Kidney glomerular epithelial cell (primary cell): Measurements from ENCODE around the gene CTTNBP2.
A peak's percentile ranks its signal among the peaks of the same experiment; 100 is the strongest.

Experiments used
- DNase-seq: peaks from one replicate; lab custom pipeline; 2025; lab: John Stamatoyannopoulos, UW

Gene CTTNBP2

DNA sequence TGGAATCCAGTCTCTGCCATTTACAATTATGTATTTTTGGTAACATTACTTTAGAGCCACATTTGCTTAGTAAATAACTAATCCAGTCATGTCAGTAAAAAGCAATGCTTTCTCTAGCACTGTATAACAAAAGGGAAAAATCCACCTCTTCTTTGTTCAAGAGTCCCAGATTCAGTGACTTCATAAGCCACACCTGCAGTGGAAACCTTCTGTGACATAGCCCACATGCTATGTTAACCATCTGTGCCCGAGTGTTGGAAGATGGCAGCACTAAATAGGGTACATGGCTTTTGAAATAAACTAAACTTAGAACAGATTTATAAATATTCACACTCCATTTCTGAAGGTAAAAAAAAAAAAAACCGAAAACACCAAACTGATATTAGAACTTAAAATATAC is 83.0 kb downstream of the CTTNBP2 start:
- no peak for DNase-seq

DNA sequence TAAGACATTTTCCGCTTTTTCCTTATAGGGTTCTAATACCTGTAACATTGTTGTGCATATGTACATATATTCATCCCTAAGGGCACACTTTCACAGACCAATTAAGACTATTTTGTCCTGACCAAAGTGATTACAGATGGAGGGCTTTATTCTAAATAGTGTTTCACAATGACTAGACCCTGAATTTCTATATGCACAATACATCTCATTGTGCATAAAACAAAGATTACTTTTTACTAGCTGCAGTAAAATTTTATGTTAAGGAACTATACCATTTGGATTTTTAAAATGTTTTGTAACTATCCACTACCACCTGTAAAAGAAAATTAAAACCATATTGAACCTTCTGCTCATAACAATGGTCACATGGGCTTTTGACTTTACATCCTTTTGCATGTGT is 87.8 kb downstream of the CTTNBP2 start:
- DNase-seq, result no peak

DNA sequence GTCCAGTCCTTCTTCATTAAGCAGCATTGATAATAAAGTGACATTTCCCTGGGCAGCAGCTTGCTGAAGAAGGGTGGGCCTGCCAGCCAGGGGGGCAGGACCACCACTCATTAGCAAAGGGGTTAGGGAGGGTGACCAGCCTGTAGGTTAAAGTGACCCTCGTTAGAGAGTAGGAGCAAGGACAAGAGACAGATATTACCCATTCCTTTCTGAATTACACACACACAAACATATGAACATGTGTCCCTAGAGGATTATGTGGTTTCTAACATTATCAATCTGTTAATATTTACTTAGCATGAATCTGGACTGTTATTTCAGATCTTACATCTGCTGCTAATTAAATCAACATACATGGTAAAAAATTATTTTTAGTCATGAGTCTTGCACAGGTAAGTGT is 88.9 kb downstream of the CTTNBP2 start:
- DNase-seq, result no peak

DNA sequence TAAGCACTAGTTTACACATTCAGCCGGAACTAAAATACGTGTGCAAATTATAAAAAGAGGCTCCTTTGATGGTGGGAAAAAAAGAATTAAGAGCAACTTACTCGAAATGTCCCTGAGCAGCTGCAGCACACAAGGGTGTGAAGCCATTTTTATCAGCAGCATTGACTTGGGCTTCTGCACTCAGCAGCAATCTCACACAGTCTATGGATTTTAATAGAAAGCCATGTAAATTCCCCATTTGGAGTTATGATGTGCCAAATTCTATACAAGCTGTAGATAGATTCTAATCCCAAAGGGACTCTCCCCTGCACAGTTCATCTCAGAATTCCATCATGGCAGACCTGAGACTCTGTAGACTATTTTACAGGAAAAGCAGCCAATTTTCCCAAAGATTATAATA is 90.5 kb downstream of the CTTNBP2 start:
- no peak for DNase-seq

DNA sequence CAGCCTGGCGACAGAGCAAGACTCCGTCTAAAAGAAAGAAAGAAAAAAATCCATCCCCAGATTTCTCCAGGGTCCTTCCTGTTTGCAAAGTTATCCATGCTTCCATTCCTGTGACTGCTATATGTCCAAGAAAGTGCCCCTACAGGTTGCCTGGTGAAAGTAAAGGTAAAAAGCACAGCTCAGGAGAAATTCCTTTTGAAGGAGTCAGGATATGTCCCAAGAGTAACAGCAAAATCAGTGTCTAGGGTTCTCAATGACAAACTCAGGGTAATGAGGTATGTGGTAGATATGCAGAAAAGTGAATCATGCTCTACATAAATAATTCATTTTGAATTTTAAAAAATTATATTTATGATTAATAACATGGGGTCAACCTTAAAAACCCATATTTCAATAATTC is 91.5 kb downstream of the CTTNBP2 start:
- DNase-seq, result peak; percentile 34

DNA sequence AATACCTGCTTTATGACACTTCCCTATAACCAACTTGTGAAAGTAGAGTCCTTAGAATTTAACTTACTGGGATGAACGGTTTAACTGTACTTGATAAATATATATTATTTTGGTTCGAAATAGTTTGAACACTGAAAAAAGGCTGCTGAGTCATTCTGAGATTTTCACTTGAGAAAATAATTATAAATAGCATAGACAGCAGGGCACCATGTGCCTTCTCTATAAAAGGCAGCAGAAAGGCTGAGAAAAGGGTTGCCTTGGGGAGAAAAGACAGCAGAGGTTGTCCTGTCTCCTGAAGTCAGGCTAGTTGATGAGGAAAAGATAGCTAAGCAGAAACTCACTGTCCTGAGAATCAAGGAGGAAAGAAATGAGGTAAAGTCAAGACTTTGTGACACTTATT is 92.4 kb downstream of the CTTNBP2 start:
- peak; percentile 9 for DNase-seq

DNA sequence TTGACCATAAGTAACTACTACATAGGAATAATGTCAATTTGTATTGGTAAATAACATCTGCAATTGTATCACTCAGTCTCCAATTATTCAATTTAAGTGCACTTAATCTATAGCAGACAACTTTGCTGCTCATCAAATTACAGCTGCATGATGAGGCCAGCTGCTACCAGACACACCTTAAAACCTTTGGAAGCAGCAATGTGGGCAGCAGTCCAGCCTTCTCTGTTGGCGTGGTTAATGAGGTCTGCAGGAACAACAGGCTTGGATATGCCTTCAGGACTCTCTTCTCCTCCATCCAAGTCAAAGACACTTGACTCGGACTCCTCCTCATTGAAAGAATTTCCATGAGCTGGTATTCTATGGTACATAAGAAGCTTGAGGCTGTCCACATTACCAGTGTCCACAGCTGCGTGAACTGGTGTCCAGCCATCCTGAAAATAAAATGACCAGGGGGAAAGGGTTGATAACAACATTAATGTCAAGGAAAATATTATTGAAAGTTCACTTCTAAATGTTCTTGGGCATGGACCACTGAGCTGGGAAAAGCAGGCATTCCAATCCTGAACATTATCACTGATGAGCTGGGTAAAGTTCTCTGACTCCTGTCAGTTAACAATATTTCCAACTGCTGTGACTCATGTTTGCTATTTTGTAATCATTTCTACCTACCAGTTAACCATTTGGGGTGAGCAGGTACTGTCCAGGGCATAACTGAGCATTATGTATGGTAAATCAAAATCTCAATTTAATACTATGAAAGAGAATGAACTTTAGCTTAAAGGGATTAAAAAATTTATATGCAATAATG is 95.7 kb downstream of the CTTNBP2 start:
- DNase-seq, result peak; percentile 96

DNA sequence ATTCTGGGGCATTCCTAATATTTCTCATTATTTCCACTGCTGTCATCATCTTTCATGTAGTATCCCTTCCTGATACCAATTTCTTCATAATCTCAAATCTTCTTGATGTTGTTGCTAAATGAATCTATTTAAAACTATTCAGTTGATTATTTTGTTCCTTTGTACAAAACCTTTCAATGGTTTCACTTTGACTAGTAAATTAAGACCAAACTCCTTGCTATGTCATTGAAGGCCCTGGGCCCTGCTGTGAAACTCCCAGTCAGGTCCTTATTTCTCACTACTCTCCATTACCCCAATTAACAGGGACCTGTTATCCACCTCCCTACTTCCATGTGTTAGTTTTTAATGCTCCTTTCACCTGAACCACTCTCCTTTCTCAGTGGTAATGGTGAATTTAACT is 97.0 kb downstream of the CTTNBP2 start:
- no peak for DNase-seq

DNA sequence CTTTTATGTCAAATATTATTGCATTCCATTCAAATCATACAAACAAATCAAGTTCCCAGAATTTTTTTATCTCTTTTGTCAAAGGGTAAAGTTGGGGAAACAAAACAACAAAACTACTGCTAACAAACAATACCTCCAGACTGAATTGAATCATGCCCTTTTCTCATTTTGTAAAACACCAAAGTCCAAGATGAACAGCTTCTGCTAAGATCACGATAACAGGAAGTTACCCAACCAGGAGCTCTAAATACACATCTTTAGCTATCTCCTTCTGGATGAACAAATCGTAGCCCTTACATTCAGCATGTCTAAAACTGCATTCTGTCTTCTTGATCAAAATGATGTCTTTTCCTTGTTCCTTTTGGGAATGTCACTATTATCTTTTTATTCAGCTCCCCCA is 97.4 kb downstream of the CTTNBP2 start:
- no peak for DNase-seq

DNA sequence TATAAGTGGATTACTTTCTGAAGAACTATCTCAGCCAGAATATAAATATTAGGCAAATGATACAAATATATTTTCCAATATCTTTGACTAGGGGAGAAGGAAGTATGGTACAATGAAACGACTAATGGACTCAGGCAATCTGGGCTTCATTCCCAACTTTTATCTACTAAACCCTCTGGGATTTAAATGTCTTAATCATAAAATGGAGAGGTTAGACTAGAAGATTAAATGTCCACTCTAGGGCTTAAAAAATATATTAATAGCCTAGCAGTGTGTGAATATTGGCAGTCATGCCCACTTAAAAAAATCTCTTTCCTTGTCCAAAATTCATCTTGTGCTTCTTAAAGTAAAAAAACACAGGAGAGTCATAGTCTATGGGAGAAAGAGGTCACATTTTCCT is 98.3 kb downstream of the CTTNBP2 start:
- DNase-seq, result no peak

DNA sequence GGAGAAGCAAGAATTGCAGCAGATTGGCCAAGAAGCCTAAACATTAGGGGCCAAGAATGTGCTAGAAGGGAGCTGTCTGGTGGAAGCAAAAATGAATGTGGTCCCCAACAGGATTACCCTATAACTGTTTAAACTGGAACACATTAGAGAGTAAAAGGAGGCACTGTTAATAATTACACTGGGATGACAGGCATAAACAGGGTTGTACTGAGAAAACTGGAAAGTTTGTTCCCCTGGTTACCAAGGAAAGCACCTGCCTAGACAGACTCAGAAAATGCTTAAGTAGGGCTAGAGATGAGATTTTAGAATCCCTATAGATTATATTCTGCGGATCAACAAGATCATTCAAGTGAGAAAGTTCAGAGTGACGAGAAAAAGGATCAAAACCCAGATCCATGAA is 100.8 kb downstream of the CTTNBP2 start:
- peak; percentile 46 for DNase-seq

DNA sequence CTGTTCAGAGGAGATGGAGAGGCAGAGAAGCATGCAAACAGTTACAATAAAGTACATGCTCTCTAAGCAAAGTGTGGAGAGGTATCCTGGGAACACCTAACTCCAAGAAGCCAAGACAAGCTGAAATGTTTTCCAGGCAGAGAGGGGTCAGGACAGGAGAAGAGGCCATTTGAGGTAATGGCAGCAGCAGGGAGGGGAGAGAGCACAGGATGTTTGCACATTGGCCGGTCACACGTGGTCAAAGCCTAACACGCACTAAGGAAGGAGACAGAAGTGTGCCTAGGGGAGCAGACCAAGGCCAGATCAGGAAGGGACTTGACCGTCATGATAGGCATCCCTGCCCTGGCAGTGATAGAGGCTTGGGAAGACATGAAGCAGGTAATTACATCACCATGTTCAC is 101.5 kb downstream of the CTTNBP2 start:
- DNase-seq, result no peak

DNA sequence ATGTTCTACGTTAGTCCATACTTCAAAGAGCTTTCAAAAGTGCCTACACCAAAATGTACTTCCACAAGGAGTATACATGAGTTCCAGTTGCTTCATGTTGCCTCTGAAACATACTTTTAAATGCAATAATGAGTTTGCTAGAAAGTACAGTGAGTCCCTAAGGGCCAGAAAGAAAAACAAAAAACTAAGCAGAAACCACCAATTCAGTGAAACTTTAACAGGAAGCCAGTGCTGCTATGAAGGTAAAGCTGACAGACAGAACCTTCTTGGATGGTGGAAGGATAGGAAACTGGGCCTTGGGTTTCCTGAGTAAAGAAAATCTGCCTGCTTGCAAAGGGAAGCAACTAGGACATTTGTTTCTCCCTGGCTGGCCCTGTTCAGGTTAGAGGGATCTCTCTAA is 104.2 kb downstream of the CTTNBP2 start:
- DNase-seq, result no peak

DNA sequence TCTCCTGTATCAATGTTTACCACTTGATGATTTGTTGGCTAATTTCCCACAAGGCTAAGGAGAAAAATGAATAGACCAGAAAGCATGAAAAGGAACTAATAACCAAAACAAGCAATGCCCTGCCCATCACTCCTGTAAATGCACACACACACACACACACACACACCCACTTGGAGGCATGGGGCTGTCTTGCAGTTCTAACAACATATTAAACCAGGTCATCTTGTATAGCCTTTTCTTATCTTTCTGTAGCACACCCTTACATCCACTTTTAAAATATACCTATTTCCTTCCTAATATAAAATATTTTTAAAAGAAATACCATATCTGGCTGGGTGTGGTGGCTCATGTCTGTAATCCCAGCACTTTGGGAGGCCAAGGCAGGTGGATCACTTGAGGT is 105.3 kb downstream of the CTTNBP2 start:
- DNase-seq, result no peak

DNA sequence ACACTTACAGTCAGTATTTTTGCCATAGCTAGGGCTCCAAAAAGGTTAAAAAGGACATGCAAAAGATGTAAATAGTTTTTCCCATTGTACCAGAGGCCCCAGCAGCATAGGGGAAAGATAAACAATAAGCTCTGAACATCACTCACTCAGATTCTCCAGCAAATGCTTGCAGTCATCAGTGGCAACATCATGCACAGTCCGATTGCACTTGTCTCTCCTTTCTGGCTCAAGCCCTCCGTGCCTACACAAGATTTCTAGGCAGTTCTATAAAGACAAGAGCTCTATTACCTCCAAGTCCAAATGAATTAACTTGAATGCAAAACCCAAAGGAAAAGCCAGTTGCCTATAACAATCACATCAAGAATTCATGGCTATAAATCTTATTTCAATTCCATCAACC is 106.3 kb downstream of the CTTNBP2 start:
- no peak for DNase-seq

DNA sequence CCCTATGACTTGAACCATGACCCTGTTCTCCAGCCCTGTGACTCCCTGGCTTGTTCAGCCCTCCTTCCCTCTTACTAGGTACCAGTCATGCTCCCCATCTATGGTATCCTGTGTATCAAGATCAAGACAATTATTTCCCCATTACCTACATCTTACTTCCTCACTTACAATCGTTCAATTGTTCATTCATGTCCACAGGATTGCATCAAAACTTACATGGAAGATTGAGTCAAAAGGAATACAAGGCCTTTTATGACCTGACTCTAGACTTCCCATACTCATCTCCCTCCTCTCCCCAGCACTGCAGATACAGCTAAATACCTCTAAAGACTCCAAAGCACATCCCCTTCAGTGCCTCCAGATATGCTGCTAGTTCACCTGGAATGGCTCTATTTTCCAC is 109.2 kb downstream of the CTTNBP2 start:
- no peak for DNase-seq

DNA sequence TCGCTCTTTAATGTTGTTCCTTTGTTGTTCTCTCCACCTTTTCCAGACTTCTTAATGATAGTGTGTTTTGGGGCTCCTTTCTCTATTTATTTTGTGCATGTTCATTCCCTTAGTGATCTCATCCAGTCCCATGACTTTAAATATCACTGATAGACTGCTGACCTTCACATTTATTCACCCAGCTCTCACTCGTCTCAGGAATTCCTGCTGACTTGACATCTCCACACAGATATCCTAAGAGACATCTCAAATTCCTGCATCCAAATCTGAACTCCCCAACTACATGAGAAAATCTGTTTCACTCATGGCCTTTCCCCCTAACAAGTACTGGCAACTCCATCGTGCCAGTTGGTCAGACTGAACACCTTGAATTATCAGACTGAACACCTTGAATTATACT is 111.2 kb downstream of the CTTNBP2 start:
- DNase-seq, result no peak

DNA sequence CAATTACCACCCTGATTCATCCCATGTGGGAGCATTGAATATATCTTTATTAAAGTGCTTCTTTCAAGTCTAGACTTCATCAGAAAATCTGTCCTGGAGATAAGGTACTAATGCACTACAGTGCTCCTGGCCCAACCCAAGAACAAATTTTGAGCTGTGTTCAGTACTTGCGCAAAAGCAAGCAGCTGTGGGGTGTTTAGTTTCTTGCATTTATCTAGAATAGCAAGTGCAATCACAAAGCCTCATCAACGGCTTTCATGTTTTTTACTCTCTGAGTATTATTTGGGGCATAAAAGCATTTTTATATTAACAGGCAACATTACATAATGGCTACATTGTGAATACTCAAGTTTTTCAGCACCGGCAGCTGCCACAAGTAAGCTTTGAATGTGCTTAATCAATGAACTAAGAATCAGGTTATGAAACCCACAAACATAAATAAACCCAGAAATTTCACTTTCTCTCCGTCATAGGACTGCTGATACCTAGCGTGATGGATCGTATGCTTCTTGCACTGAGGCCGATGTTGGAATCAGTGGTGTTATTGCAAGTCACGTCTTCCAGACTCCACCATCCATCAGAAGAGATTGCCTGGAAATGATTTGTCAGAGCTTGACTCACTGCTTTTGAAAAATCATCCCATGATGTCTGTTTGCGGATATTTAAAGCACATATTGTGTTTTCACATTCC is 113.1 kb downstream of the CTTNBP2 start:
- no peak for DNase-seq

DNA sequence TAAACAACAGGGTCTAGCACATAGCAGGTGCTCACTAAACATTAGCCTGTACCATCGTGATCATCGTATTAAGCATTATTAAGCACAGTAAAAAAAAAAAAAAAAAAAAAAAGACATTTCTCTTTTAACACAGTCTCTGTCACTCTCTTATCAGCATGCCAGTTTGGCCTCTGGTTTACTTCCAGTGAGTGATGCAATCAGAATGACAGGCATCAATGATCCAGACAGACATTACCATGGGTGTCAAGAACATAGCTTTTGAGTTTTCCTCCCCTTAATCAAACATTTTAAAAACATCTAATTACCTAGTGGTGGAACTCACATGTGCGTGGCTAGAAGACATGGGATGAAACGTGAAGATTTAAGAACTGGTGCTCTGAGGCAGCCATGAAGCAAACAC is 115.8 kb downstream of the CTTNBP2 start:
- DNase-seq, result no peak

DNA sequence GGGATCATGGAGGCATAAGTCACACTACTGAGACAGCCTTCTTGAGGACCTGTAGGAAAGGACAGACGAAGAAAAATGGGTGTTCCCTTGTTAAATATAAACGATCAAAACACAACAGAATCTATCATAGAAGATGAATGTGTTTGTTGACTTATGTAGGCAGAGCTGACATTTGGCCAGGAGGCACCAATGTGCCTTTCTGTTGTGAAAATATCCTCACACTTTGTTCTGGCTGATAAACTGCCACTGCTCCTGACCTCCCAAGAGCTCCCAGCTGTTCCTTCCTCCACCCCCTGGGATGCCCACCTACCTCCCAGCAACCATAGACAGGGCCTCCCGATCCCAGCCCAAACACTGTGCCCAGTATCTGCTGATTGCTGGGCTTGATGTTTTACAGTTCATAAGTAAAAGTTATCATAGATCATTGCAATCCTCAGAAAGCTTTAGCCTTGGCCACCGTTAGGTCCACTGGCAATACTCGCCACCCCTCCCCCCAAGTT is 116.6 kb downstream of the CTTNBP2 start:
- no peak for DNase-seq

DNA sequence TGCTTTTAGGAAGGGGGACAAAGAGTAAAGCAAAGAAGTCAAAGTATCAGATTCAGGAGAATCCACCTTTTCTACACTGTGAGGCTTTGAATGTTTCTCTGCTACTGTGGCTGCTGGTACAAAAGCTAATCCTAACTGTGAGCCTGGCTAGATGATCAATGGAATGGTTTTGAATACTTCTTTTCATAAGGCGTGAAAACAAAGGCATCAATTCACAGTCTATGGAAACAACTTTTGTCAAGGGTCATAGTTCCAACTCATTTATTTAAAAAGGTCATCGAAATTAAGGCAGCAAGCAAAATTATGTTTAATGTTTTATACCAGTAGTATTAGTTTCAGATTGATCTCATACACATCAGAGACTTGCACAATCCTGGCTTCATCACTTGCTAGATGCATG is 118.1 kb downstream of the CTTNBP2 start:
- no peak for DNase-seq

DNA sequence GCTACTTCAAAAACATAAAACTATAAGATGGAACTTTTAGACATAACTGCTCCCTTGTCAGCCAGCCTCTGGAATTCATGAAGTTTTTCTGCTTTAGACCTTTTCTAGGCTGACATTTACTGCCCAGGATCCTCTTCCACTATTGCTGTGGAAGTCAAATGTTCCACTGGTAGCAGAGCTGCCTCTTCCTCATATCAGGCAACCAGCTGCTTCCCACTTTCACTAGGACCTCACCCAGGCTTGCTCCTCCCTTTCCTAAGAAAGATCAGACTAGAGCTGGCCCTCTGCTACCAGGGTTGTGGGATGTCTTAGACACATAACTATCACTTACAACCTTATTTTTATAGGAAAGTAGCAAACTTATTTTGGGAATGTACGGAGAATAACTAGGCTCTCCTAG is 121.5 kb downstream of the CTTNBP2 start:
- no peak for DNase-seq
